DMS153 (cell line): Measurements from ENCODE around the gene INS.
"Not testable (repeated sequence)": the region's sequence is repeated elsewhere in the genome, so short reads cannot be mapped to it uniquely, and the experiment has no call there.

ENCODE experiments used
- DNase-seq: peaks from one replicate; lab custom pipeline; 2025; lab: John Stamatoyannopoulos, UW

INS gene

GRCh38 chr11:2180789-2181370, 19.9 kb upstream of the INS start:
- no peak for DNase-seq

GRCh38 chr11:2180347-2180746, 19.3 kb upstream of the INS start:
- no peak for DNase-seq

GRCh38 chr11:2179516-2179915, 18.5 kb upstream of the INS start:
- no peak for DNase-seq

GRCh38 chr11:2178906-2179494, 18.0 kb upstream of the INS start:
- DNase-seq, result no peak

- DNase-seq, result not testable (repeated sequence)
Measured at GRCh38 chr11:2178055-2178773, 17.2 kb upstream of the INS start.

- no peak for DNase-seq
Measured at GRCh38 chr11:2177076-2177475, 16.1 kb upstream of the INS start.

- no peak for DNase-seq
Measured at GRCh38 chr11:2176389-2176900, 15.4 kb upstream of the INS start.

DNA sequence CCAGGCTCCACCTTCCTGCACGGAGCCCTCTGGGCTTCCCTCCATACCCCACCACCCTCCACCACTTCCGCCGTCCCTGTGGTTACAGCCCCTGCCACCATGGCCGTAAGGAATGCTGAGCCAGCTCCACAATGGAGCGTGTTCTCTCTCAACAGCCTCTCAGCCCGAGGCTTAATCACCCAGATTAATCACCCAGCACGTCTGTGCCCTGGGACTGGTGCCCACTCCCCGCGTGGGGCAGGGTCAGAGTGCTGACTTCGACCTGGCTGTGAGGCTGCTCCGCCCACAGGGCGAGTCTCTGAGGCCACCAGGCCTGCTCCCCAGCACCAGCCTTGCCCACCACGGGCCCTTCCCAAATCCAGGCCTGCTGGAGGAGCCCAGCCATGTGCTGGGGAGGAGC, 14.7 kb upstream of the INS start:
- DNase-seq, result no peak

DNA sequence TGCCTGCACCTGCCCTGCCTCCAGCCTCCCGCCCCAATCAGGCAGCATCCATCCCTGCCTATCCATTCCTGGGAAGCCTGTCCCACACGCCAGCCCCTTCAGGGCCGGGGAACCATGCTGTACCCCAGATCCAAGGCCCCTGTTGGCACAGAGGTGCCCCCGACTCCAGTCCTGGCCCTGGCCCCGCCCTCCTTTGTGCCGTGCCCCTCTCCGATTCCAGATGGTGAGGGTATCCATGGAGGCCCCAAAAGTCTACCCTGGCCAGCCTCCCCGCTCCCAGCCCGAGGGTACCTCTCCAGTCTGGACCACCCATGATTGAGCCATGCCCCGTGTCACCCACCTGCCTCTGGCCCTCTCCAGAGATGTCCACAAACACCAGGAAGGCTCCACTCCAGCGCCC, 13.4 kb upstream of the INS start:
- DNase-seq, result no peak

GRCh38 chr11:2173761-2174160, 12.8 kb upstream of the INS start:
- DNase-seq, result no peak

GRCh38 chr11:2173150-2173693, 12.2 kb upstream of the INS start:
- no peak for DNase-seq

DNA sequence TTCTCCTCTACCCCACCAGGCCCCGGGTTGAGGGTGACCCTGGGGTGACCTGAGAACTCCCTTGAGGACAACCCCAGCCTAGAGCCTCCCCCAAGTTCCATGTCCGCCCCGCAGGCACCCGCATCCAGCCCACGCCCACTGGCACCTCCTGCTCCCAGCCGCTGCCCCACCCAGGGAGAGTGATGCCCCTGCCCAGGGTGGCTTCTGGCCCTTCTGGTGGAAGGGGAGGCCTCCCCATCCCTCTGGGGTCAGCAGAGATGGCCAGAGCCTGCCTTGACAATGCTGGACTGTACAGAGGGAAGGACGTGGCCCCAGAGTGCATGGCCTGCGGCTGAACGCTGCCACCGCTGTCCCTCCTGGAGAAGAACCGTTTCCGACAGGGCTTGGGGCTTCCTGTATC, 11.7 kb upstream of the INS start:
- no peak for DNase-seq

DNA sequence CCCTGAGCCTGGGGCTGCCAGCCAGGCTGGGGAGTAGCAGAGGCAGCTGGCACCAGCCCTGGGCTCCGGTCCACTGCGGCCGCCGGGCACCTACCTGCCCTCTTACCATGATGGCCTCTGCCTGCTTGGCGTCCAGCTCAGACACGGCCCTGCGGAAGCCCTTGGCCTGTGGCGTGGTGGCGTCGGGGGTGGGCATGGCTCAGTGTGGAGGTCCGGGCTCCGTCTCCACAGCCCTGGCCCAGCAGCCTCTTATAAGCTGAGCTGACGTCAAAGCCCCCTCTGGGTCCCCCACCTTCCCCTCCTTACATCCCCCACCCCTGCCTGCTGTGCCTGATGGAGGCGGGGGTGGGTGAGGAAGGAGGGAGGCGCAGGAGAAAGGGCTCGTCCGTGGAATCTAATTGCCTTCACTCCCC, 10.6 kb upstream of the INS start, which contains the start of gene TH:
TSS of gene TH (minus strand) at position 225 of the 413 bp plus-strand sequence. CDS start at position 196, 29 bp downstream.
- DNase-seq, result no peak

DNA sequence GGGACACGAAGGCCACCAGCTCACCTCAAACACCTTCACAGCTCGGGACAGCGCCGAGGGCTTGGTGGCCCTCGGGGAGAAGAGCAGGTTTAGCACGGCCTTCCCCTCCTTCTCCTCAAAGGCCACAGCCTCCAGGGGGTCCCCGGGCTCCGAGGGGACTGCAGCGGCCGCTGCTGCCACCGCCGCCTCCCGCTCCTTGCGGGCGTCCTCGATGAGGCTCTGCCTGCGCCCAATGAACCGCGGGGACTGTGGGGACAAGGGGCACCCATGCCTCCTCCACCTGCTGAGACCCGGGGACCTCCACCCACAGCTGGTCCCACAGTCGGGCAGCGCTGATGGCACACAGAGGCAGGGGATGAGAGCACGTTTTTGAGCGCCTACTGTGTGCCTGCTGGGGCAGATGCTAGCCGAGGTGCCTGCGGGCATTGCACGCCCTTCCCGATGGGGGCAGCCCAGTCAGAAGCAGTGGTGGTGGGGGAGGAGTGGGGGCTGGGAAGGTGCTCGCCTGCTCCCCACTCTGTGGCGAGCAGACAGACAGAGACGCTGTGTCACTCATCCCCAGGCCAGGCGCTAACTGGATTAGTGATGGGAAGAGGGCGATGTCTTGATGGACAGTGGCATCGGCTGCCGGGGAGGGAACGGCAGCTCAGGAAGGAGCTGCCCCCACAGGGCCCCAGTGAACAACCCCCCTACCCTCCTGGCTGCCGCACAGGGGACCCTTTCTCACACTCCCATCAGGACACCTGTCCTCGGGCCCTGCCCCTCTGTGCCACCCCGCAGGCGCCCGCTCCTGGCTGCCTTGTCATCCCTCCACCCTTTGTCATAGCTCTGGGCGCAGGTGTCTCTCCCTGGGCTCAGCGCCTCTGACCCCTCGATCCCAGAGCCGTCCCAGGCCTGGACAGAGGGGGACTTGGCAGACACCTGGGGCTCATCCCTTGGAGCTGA, 8.9 kb upstream of the INS start:
- DNase-seq, result no peak

DNA sequence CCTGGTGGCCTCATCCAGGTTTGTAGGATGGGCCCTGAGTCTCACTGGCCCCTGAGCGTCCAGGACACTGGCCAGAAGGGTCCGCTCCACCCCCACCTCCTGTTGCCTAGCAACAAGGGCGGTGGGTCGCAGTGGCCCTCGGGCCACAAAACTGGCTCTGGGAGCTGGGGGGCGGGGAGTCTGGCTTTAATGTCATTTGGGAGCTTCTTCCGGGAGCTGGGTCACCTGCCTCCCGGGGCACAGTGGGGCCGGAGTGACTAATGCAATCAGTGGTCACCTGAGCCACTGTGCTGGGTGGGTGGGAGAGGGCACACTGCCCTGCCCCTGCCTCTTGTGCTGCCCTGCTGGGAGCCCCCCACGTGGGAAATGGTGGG, 8.0 kb upstream of the INS start:
- no peak for DNase-seq

GRCh38 chr11:2168286-2169004, 7.4 kb upstream of the INS start:
- DNase-seq, result no peak

- DNase-seq, result no peak
Measured at GRCh38 chr11:2167141-2168045, 6.4 kb upstream of the INS start.

DNA sequence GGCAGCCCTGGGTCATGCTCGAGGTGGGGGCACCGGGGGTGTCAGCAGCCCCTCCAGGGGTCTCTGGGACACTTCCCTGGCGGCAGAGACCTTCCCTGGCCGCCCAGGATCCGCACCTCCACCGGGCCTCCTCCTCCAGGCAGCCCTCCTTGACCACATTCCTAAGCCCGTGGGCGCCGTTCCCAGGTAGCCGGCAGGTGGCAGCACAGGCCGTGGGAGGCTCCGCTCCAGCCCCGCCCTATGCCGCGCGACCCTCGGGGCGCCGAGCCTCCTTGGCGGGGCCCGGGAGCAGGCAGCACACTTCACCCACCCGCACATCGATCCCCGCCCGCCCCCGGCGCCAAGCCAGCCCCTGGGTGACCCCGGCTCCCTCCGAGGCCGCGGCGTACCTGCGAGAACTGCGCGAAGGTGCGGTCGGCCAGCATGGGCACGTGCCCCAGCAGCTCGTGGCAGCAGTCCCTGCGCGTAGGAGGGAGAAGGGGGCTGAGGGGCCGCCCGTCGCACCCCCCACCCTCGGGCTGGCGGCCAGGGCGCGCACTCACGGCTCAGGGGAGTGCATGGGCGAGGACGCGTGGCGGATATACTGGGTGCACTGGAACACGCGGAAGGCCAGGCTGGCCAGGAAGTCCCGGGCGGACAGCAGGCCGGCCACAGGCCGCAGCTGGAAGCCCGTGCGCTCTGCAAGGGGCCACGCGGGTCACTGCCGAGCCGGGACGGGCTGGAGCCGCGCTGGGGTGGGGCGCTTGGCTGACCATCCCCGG, 5.3 kb upstream of the INS start:
- no peak for DNase-seq

DNA sequence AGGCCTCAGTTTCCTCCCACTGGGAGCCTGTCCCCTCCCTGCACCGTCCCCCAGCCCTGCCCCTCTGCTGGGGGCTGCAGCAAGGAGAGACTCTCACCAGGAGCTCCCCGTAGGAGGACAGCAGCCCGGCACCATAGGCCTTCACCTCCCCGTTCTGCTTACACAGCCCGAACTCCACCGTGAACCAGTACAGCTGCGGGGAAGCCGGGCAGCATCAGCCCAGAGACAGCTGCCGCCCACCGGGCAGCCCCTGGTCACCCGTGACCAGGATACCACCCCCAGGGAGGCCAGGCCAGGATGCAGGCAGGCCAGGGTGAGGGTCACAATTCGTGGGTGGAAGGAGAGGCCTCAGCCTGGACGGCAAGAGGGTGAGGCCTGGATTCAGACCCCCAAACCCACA, 4.6 kb upstream of the INS start:
- DNase-seq, result no peak
